Peyer's patch (tissue), 4 donors: ENCODE data around the gene ZNF213. TPM values are rescaled to one million over a fixed set of nuclear protein-coding genes. Genes with fewer than 3 reads are reported as not detected.

Source experiments
- DNase-seq, 3 donors: peaks; one replicate each; pipeline ENCODE4 v3.0.0-alpha.2; 2017 to 2019
- H3K27ac ChIP-seq, 4 donors: fragments of 200-600 bp; sonication (generic); one replicate each; pipeline ENCODE4 v1.5.1; 2016 to 2019
- H3K27me3 ChIP-seq, 2 donors: fragments of 200-600 bp; sonication (generic); one replicate each; pipeline ENCODE4 v1.5.1; 2019
- H3K36me3 ChIP-seq, 3 donors: fragments of 200-600 bp; sonication (generic); one replicate each; pipeline ENCODE4 v1.5.1; 2016 to 2019
- H3K4me1 ChIP-seq, 4 donors: fragments of 200-600 bp; sonication (generic); one replicate each; pipeline ENCODE4 v1.5.1; 2016 to 2019
- H3K4me3 ChIP-seq, 4 donors: fragments of 200-600 bp; sonication (generic); 1 replicate in 3 of 4; 2 replicates in 1 of 4; pipeline ENCODE4 v1.5.1; 2016 to 2019; ENCODE audit warnings: mild to moderate bottlenecking in 1 of 4
- H3K9me3 ChIP-seq, 4 donors: fragments of 200-600 bp; sonication (generic); one replicate each; pipeline ENCODE4 v1.5.1; 2016 to 2019; ENCODE audit warnings: mild to moderate bottlenecking in 1 of 4
- POLR2A ChIP-seq, 2 donors: fragments of 450-650 bp; IDR thresholded peaks; one replicate each; pipeline ENCODE4 v1.5.1; 2017; ENCODE audit warnings: antibody characterized with exemption in 2 of 2, mild to moderate bottlenecking in 2 of 2, moderate library complexity in 2 of 2
- total RNA-seq, 4 donors: library from RNA; depleted of rRNA; stranded (reverse); fragments of >200 nt; gene quantifications; one replicate each; pipeline ENCODE4 v1.1.0, GENCODE V29; 2016
- TF ChIP-seq, protein P1 (sequence below), 6 experiments: fragments of 450-650 bp in 4 of 6; fragments of 200-600 bp in 2 of 6; sonication (generic) in 1 of 6; IDR thresholded peaks; one replicate each; pipeline ENCODE4 v1.5.1; 2017 to 2019; ENCODE audit warnings: antibody characterized with exemption in 6 of 6, mild to moderate bottlenecking in 3 of 6, moderate library complexity in 1 of 6

Gene ZNF213
- total RNA-seq, 4 donors from 2014 or later = 14.9 to 40.6 (median 18.4) TPM

DNA sequence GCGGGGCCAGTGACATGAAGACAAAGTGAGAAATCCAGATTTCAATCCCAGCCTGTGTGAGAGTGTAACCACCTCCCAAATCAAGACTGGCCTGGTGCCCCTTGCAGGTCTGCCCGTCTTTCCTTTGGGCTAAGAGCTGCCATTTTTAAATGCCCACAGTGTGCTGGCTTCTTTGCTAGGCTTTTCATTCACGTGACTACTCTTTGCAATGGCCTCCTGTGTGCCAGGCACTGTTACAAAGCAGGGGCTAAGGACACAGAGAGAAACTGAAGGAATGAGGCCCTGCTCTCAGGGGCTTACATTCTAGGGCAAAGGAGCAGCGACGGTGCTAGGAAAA is 35.5 kb upstream of the ZNF213 start:
- DNase-seq = no peak
- no peak overlapping the region for H3K4me3 ChIP-seq
- no peak for TF ChIP-seq POLR2A (IDR thresholded peaks at IDR 0.05)
- TF ChIP-seq, protein P1, sequence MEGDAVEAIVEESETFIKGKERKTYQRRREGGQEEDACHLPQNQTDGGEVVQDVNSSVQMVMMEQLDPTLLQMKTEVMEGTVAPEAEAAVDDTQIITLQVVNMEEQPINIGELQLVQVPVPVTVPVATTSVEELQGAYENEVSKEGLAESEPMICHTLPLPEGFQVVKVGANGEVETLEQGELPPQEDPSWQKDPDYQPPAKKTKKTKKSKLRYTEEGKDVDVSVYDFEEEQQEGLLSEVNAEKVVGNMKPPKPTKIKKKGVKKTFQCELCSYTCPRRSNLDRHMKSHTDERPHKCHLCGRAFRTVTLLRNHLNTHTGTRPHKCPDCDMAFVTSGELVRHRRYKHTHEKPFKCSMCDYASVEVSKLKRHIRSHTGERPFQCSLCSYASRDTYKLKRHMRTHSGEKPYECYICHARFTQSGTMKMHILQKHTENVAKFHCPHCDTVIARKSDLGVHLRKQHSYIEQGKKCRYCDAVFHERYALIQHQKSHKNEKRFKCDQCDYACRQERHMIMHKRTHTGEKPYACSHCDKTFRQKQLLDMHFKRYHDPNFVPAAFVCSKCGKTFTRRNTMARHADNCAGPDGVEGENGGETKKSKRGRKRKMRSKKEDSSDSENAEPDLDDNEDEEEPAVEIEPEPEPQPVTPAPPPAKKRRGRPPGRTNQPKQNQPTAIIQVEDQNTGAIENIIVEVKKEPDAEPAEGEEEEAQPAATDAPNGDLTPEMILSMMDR (IDR thresholded peaks at IDR 0.05) = no peak

DNA sequence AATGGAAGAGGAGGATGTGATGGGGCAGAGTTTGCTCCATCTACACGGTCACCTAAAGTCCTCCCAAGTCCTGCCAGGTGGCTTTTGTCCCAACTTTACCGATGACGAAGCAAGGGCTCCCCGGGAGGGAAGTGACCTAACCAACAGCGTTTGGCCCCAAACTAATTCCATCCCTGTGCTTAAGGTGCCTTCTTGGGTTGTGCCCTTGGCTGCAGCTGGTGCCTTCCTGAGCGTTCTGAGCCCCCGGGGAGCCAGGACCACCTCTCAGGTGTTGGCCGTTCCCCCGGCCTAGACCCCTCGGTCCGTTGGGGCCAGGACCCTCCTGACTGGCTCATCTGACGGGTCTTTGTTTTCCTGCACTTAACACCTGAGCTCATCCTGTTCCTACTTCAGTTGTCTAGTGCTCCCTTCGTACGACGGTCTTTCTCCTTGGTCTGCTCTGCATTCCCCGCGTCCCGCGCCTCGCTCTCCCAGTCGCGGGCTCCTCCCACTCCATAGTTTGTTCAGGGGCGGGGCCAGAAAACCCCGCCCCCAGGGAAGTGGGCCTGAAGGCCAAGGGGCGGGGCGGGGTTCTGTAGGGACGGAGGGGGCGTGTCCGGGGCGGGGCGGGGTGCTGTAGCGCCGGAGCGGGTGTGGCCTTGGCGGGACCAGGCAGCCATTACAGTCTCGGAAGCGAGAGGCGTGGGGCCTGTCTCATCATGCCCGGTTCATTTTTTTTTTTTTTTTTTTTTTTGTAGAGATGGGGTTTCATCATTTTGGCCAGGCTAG is 34.9 kb upstream of the ZNF213 start:
- Histone ChIP-seq H3K27ac (peak overlapping the region in 1 of 4 donors; percentile 27), H3K4me3 (peak overlapping the region; percentile 5 to 38 (median 22)), H3K9me3 (no peaks in the 10 kb centered on the region), H3K27me3 (no peaks in the 10 kb centered on the region), H3K36me3 (no peaks in the 10 kb centered on the region), H3K4me1 (peaks cover 0 to 14% (median 3%) of the 10 kb centered on the region in 4 donors)
- peak; percentile 97 to 99 (median 98) for DNase-seq
- TF ChIP-seq, protein P1 (IDR thresholded peaks at IDR 0.05) = no peak
- TF ChIP-seq POLR2A (IDR thresholded peaks at IDR 0.05) = no peak

More for the DNA sequence above, 35.5 kb upstream of the ZNF213 start:
- Histone ChIP-seq H3K27ac (no peak overlapping the region), H3K27me3 (no peaks in the 10 kb centered on the region), H3K9me3 (no peaks in the 10 kb centered on the region), H3K4me1 (peaks cover 0 to 14% (median 3%) of the 10 kb centered on the region in 4 donors), H3K36me3 (no peaks in the 10 kb centered on the region)

DNA sequence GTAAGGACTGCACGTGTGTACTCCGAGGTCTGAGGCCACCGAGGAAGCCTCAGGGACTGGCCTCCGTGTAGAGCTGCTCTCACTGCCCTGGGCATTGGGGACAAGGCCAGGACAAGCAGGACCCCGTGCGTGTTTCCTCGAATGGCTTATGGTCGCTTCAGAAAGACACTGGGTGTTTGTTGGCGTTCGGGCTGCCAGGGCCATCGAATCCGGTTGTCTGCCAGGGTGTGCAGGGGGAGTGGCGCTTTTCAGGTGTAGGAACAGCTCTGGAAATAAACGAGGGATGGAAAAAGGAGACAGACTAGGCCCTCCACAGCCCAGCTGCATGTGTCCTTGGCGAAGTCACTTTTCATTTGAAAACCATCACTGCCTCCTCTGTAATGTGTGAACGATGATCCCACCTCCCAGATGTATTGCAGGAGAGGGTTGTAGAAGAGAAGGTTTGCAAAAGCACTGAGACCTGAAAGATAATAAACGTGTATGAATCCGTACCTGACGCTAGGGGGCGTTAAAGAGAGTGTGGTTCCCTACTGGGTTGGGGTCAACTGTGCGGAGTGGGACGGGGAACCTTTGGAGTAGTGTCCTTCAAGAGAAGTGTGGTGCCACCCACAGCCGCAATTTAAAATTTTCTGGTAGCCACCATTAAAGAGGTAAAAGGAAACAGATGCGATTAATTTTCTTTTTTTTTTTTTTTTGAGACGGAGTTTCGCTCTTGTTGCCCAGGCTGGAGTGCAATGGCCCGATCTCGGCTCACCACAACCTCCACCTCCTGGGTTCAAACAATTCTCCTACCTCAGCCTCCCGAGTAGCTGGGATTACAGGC is 33.6 kb upstream of the ZNF213 start:
- peak in 1 of 3 donors; percentile 25 for DNase-seq
- Histone ChIP-seq H3K36me3 (no peaks in the 10 kb centered on the region), H3K27me3 (no peaks in the 10 kb centered on the region), H3K27ac (peak overlapping the region in 2 of 4 donors; percentile 17 to 58), H3K4me3 (peak overlapping the region in 1 of 4 donors; percentile 15), H3K9me3 (no peaks in the 10 kb centered on the region), H3K4me1 (peaks cover 0 to 14% (median 3%) of the 10 kb centered on the region in 4 donors)
- TF ChIP-seq POLR2A (IDR thresholded peaks at IDR 0.05) = no peak
- TF ChIP-seq, protein P1 (IDR thresholded peaks at IDR 0.05) = peak in 4 of 6 experiments; percentile 52 to 62 (median 58)

DNA sequence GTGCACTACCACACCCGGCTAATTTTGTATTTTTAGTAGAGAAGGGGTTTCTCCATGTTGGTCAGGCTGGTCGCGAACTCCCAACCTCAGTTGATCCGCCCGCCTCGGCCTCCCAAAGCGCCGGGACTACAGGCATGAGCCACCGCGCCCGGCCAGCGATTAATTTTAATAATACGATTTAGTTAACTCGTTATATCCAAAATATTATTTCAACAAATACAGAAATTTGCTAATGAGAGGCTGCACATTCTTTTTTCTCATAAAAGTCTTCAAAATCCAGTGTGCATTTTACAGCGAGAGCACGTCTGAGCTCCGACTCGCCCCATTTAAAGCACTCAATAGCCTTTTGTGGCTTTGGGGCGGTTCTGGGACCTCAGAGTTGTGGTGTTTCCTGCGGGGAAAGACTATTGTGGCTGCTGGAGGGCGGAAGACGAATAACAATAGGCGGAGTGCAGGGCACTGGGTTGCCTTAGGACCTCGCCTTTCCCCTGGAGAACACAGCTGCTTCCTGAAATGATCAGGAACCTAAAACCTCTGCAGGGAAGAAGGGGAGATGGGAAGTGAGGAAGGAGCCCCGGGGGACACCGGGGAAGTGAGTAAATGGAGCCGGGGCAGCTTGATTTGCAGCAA is 32.9 kb upstream of the ZNF213 start:
- no peak for DNase-seq
- peak overlapping the region in 1 of 4 donors; percentile 15 for H3K4me3 ChIP-seq
- no peaks in the 10 kb centered on the region for H3K9me3 ChIP-seq
- H3K36me3 ChIP-seq = no peaks in the 10 kb centered on the region
- peak overlapping the region in 1 of 4 donors; percentile 58 for H3K27ac ChIP-seq
- TF ChIP-seq POLR2A (IDR thresholded peaks at IDR 0.05) = no peak
- TF ChIP-seq, protein P1 (IDR thresholded peaks at IDR 0.05) = no peak
- no peaks in the 10 kb centered on the region for H3K27me3 ChIP-seq
- peaks cover 0 to 16% (median 6%) of the 10 kb centered on the region in 4 donors for H3K4me1 ChIP-seq

DNA sequence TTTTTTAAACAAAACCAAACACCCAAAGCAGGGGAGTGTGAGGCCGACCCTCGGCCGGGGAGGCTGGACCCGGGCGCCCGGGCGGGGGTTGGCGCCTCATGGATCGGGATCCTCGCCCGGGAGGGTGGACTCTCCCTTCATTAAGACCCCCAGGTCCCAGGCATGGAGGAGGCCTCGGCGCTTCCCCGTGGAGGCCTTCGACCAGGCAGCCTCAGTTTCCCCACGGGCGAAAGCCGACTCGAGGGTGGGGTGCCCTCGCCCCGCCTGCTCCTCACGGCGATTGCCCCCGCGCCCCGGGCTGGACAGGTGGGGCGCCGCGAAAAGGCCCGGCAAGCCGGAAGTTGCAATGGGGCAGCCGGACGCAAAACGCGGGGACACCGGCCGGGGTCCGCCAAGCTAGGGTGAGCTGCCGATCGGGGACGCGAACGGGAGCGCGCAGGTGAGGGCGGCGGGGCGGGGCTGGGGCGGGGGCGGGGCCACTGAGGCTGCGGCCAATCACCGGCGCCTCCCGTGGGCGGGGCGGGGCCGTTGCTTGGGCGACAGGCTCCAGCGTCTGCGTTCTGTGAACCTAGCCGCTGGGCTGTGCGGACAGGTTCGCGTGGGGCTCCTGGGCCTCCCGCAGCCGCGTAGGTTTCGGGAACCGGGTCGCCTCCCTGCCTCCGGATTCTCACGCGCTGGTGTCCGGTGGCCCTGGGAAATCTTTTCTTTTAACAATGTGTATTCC is 28.5 kb upstream of the ZNF213 start:
- no peaks in the 10 kb centered on the region for H3K36me3 ChIP-seq
- H3K9me3 ChIP-seq = no peaks in the 10 kb centered on the region
- peak in 1 of 2 donors; percentile 54 for TF ChIP-seq POLR2A (IDR thresholded peaks at IDR 0.05)
- TF ChIP-seq, protein P1 (IDR thresholded peaks at IDR 0.05) = no peak
- peak; percentile 91 to 97 (median 96) for DNase-seq
- peak overlapping the region; percentile 77 to 90 (median 83) for H3K27ac ChIP-seq
- no peaks in the 10 kb centered on the region for H3K27me3 ChIP-seq
- peak overlapping the region; percentile 59 to 73 (median 70) for H3K4me3 ChIP-seq
- H3K4me1 ChIP-seq = peaks cover 0 to 10% (median 5%) of the 10 kb centered on the region in 4 donors
